Measurements from ENCODE around the gene SORBS2. TPM values are rescaled to one million over a fixed set of nuclear protein-coding genes. Genes with fewer than 3 reads are reported as not detected.

SORBS2 gene
- total and polyA plus RNA-seq, 2 of the 8 experiments (the other 6 are each of a cell fraction or from before 2014, with no cell fraction given): 73.0 to 87.1 TPM

- TF ChIP-seq BCL11A (IDR thresholded peaks at IDR 0.05; ENCODE audit: low read depth in 2 of 2, low read length in 2 of 2) (no peak), NANOG (IDR thresholded peaks at IDR 0.05; ENCODE audit: insufficient read depth, low read depth, low read length, poor library complexity, severe bottlenecking) (no peak), SIX5 (IDR thresholded peaks at IDR 0.05; ENCODE audit: low read depth, low read length) (no peak), TAF7 (optimal IDR thresholded peaks at IDR 0.05; ENCODE audit: borderline replicate concordance, low read depth, low read length) (no peak), YY1 (IDR thresholded peaks at IDR 0.05; ENCODE audit: low read depth, low read length) (no peak), SP1 (IDR thresholded peaks at IDR 0.05; ENCODE audit: low read depth, low read length) (no peak), KDM5A (IDR thresholded peaks at IDR 0.05; ENCODE audit: low read length) (no peak), CHD1 (IDR thresholded peaks at IDR 0.05; ENCODE audit: low read depth, low read length) (no peak), POU5F1 (IDR thresholded peaks at IDR 0.05; ENCODE audit: low read depth, low read length) (no peak)
- TF ChIP-seq, protein P1, sequence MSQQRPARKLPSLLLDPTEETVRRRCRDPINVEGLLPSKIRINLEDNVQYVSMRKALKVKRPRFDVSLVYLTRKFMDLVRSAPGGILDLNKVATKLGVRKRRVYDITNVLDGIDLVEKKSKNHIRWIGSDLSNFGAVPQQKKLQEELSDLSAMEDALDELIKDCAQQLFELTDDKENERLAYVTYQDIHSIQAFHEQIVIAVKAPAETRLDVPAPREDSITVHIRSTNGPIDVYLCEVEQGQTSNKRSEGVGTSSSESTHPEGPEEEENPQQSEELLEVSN (IDR thresholded peaks at IDR 0.05): no peak
Measured at GRCh38 chr4:185693548-185694215, 118.3 kb downstream of the SORBS2 start (continued).
